Activated naive CD4-positive, alpha-beta T cell treated with anti-CD3 and anti-CD28 coated beads, Interleukin-2, amount 50 U/mL, for 16 hours (primary cell): Measurements from ENCODE around the gene PLCB1.
"Not testable (repeated sequence)": the region's sequence is repeated elsewhere in the genome, so short reads cannot be mapped to it uniquely, and the experiment has no call there.

Experiments
- DNase-seq: peaks from one replicate; pipeline ENCODE4 v3.0.0-alpha.2; 2020

PLCB1 gene

DNA sequence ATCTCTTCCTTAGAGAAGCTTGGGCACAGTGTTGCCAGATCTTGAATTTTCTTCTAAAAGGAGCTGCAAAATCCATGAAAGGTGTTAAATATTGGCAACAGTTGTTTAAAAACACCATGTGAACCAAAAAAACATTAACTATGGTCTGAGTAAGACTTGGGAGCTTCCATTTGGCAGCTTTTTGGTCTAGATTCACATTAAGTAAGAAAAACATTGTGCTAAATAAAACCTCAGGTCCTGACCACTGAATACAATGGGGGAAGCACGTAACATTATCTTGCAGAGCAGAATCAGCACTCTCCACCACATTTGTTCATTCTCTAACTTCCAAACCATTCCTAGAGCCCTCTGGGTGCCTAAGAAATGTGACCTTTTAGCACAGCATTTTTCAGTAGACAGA is 499.2 kb downstream of the PLCB1 start:
- DNase-seq, result no peak

DNA sequence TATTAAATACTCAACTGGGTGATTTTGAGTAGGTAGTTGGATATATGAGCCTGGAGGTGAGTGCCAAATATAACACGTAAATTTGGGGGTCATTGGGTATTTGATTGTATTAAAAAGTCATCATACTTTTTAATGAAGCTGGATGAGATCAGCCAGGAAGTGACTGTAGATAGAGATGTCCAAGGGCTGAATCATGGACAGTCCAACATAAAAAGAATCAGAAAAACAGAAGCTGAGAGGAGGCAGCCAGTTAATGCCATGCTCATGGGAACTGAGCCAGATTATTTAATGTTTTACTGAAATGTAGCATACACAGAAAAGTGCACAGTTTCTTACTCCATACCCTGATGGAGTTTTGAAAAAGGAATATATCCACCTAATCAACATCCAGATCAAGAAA is 501.3 kb downstream of the PLCB1 start:
- no peak for DNase-seq

DNA sequence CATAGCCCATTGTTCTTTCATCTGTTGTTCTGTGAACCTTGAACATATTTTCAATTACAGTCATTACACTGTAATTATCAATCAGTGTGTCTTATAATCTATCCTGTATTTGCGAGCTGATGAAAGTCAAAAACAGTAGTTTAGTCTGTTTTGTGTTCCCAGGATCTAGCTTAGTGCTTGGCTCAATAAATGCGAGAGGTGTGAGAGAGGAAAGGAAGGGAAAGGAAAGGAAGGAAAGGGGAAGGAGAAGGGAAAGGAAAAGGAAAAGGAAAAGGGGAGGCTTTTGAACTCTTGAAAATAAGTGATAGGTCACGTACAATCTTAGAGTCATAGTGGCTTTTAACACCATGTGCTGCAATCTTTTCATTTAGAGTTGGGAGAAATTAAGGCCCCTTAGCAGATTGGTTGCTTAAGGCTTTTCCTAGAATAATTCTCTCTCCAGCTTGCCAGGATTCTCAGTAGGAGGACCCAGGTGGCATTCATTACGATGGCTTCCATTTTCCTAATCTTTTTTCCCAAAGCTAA is 503.0 kb downstream of the PLCB1 start:
- DNase-seq, result no peak

DNA sequence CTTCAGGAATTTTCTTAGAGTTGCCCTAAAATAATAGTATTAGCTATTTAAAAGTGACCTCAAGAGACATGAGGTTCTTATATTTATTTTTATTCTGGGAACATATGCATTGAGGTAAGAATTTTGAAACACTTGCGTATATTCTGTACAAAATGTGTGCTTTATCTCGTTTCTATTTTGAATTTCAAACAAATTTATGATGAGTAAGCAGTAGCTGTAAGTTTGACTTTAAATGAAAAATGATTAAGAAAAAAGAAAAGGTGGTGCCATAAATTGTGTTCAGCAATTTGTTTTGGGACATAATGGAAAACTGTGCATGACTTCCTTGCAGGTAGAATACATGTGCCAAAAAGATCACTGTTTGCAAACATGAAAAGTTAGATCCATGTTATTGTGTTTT is 503.8 kb downstream of the PLCB1 start:
- DNase-seq, result no peak

DNA sequence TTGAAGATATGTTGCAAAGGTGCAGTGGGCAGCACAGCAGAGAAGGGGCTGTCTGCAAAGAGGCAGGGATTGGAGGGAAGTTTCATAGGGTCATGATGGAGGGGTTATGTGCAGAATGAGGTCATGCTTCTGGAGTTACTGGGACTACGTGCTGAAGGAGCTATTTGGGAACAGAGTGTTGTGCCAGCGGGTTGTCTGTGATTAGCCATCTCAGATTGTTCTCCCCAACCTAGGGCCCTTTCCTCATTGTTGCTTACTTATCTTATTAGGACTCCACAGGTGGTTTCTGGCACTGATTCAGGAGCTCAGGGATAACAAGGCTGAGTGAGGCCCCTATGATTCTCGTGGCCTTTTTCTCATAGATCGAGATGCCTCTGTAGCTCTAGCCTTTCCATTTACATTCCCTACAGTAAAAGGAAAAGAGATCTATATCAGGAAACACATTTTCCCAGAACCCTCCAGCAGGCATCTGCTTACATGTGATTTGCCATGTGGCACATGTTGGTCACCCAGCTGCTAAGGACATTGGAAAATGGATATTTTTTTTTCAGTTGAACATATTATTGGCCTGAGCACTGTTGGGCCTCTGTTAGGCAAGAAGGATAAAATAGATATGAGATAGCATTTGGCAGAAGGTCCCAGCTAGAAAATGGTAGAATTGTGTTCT is 507.2 kb downstream of the PLCB1 start:
- DNase-seq, result no peak

DNA sequence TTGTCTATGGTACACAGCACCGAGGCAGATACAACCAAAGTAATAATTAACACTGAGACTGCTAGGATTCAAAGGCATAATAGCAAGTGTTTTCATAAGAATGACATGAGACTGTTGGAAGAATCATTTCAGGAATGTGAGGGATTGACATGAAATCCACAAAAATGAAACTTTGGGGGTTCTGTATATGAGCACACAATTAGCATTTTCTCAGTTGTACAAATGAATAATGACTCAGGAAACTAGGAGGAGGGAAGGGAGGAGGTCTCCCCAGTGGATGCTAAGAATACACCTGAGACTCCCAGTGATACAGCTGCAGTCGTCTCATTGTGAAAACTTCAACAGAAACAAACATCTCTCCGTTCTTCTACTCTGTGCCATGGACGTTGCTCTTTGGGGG is 508.4 kb downstream of the PLCB1 start:
- DNase-seq, result no peak

GRCh38 chr20:8642247-8642646 is 510.2 kb downstream of the PLCB1 start:
- DNase-seq, result no peak

DNA sequence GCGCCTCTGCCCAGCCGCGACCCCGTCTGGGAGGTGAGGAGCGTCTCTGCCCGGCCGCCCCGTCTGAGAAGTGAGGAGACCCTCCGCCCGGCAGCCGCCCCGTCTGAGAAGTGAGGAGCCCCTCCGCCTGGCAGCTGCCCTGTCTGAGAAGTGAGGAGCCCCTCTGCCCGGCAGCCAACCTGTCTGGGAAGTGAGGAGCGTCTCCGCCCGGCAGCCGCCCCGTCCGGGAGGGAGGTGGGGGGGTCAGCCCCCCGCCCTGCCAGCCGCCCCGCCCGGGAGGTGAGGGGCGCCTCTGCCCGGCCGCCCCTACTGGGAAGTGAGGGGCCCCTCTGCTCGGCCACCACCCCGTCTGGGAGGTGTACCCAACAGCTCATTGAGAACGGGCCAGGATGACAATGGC is 512.4 kb downstream of the PLCB1 start:
- not testable (repeated sequence) for DNase-seq

DNA sequence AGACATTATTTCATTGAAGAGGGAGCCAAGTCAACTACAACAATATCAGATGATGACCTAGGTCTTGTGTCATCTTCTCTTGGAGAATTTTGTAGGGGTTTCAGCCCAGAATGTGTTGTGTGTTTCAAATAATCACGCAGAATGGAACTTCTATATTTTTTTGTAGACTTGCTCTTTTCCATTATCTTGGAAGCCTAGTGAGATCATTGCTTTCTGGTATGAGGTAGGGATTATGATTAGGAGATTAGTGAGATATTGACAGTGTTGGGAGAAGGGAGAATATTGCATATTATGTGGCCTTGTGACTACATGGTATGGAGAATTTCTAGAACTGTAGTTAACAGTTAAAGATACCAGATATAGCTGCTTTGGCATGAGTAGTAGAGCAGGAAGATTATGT is 513.3 kb downstream of the PLCB1 start:
- DNase-seq, result no peak

DNA sequence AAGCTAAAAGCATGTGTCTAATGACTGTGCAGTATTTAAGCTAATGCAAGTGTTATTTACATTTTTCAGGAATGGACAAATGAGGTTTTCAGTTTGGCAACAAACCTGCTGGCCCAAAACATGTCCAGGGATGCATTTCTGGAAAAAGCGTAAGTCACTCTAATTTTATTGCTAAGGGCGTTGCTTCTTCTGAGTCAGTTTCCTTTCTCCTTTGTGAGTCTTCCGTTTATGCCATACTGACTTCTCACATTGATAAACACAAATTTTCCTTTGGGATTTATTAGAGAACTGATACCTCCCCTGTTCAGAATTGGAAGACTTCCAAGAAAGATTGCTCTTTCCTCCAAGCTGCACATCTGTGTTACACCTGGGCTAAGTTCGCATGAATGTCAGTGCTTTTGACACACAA is 514.0 kb downstream of the PLCB1 start:
- DNase-seq, result no peak

DNA sequence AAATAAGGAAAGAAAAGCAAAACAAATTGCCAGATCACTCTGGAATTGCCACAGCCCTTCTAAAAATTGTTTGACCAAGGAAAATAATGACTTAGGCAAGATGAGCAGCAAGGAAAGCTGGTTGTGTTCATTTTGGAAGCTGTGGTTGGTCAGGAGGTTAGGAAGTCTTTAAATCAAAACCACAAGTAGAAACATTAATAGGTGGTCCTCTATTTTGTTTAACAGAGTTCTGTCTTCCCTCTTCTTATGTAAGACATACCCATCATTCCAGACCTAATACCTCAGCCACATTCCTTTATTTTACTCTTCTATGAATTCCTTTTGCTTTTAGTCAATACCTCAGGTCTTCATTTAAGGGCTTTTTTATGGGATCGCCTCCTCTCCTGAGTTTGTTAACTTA is 514.6 kb downstream of the PLCB1 start:
- no peak for DNase-seq

DNA sequence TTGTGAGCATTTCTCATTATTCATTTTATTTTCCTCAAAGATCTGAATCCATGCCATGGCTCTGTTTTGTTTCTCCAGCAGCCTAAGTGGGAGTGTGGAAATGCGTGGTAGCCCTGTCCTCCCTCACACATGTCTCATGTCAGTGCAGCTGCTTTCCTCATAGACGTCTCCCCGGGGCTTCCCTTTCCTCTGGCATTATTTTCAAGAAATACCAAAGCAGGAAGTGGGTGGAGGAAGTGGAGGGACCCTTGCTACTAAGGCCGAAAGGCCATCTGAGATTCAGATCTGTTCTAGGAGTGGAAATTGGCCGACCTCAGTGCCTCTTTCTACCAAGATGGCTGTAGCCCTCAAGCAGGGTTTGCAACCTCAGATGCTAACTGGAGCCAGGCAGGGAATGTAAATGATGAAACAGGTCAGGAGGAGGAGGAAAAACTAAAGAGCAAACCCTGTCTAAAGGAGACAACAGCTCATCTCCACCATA is 515.9 kb downstream of the PLCB1 start:
- no peak for DNase-seq

GRCh38 chr20:8648466-8648865 is 516.4 kb downstream of the PLCB1 start:
- no peak for DNase-seq

DNA sequence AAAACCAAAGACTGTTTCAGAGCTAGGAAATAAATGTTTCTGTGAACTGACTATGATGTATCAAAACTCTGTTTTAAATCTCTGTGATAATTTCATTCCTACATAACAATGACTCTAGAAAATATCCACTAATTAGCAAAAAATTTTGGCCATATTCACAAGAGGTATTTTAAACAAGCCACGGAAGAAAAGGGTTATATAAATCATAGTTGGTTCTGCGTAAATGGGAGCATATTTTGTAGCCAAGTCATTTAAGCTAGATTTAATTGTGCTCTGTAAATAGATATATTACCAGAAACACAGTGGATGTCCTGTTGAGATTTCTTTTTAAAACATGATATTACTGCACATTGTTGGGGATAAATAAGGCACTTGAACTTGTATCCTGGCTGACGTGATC is 520.3 kb downstream of the PLCB1 start:
- no peak for DNase-seq

DNA sequence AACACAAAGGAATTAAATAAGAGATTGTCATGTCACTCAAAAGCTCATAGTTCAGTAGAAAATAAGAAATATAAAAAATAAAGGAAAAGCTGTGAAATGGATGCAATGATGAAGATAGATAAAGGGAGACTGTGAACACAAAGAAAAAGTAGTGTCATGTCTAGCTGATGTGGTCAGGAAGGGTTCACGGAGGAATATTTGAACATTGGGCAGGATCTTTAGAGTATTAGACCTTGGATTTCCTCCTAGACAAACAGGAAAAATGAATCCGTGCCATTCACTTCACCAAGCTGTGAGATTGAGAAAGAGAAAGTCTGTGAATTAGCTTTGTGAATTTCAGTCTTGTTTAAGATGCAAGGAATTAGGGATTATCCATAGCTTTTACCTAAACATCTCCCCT is 522.4 kb downstream of the PLCB1 start:
- no peak for DNase-seq

DNA sequence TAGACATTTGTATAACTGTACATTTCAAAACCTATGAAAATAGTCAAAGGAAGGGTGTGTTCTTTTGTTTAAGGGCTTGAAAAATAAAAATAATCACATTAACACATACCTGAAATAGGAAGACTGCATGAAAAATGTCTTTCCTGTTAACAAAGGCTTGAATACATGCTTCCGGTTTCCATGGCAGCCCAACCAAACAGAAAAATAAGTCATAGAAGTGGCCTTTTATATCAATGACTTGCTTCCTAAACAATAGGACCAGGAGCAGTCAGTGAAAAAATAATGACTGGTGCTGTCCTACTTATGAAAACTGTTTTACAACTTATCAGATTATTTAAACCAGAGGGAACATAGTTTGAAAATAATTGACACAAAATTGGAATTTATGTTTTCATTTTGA is 524.3 kb downstream of the PLCB1 start:
- DNase-seq, result no peak

GRCh38 chr20:8657664-8658063 is 525.6 kb downstream of the PLCB1 start:
- no peak for DNase-seq

- no peak for DNase-seq
Measured at GRCh38 chr20:8658103-8658502, 526.0 kb downstream of the PLCB1 start.

GRCh38 chr20:8661229-8661952 is 529.3 kb downstream of the PLCB1 start:
- no peak for DNase-seq

GRCh38 chr20:8662433-8662954 is 530.4 kb downstream of the PLCB1 start:
- DNase-seq, result no peak

- DNase-seq, result no peak
Measured at GRCh38 chr20:8663424-8663823, 531.4 kb downstream of the PLCB1 start.

GRCh38 chr20:8664778-8665177 is 532.7 kb downstream of the PLCB1 start:
- no peak for DNase-seq

DNA sequence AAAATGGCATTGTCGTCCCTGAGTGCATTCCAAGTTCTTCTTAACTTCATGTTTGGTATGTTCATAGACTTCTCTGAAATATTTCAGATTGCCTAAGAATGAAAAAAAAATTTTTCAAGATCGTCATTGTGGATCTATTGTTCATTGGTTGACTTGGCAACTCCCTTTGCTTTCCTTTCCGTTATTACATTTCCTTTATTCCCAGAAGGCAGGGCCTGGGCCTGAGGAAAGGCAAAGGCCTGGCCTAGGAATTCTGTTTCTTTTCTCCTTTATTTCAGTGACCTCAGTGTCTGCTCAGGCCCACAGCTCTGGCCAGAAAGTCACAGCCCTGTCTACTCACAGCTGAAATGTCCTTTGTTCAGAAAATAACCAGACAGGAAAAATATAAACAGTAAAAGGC is 535.2 kb downstream of the PLCB1 start:
- DNase-seq, result no peak

- no peak for DNase-seq
Measured at GRCh38 chr20:8670207-8670892, 538.3 kb downstream of the PLCB1 start.
